Dedifferentiated amniotic fluid mesenchymal stem cell (primary cell): ENCODE data around the gene MAPK12.

Experiments
- DNase-seq: peaks from one replicate; pipeline ENCODE4 v3.0.0-alpha.2; 2016; ENCODE audit errors: extremely low spot score

Gene MAPK12

GRCh38 chr22:50299785-50300619 is 38.5 kb upstream of the MAPK12 start:
- no peak for DNase-seq

- no peak for DNase-seq
Measured at GRCh38 chr22:50298937-50299784, 37.7 kb upstream of the MAPK12 start.

- no peak for DNase-seq
Measured at GRCh38 chr22:50298266-50298637, 36.8 kb upstream of the MAPK12 start.

GRCh38 chr22:50297510-50298265 is 36.2 kb upstream of the MAPK12 start:
- DNase-seq = no peak

GRCh38 chr22:50296658-50297490 is 35.4 kb upstream of the MAPK12 start:
- DNase-seq = no peak

- DNase-seq = no peak
Measured at GRCh38 chr22:50294319-50294656, 32.8 kb upstream of the MAPK12 start.

GRCh38 chr22:50293441-50294318 is 32.2 kb upstream of the MAPK12 start:
- peak; percentile 65 for DNase-seq

- no peak for DNase-seq
Measured at GRCh38 chr22:50292643-50293440, 31.4 kb upstream of the MAPK12 start.

GRCh38 chr22:50289942-50290630 is 28.6 kb upstream of the MAPK12 start:
- no peak for DNase-seq

GRCh38 chr22:50289151-50289941 is 27.9 kb upstream of the MAPK12 start:
- no peak for DNase-seq

GRCh38 chr22:50287731-50288130 is 26.2 kb upstream of the MAPK12 start:
- DNase-seq = no peak

GRCh38 chr22:50286701-50287318 is 25.3 kb upstream of the MAPK12 start:
- no peak for DNase-seq

- DNase-seq = no peak
Measured at GRCh38 chr22:50286275-50286674, 24.8 kb upstream of the MAPK12 start.

- DNase-seq = no peak
Measured at GRCh38 chr22:50285568-50286229, 24.2 kb upstream of the MAPK12 start.

GRCh38 chr22:50284479-50284878 is 23.0 kb upstream of the MAPK12 start:
- no peak for DNase-seq

- DNase-seq = no peak
Measured at GRCh38 chr22:50283821-50284220, 22.3 kb upstream of the MAPK12 start.
